Fibroblast of skin of abdomen (primary cell): ENCODE data around the gene SART1. TPM values are rescaled to one million over a fixed set of nuclear protein-coding genes. Genes with fewer than 3 reads are reported as not detected.

ENCODE experiments used
- DNase-seq: peaks from one replicate; pipeline ENCODE4 v3.0.0-alpha.2; 2013
- polyA plus RNA-seq, 2 experiments: library from polyadenylated mRNA; unstranded; fragments of 120-200 nt; gene quantifications; one replicate each; pipeline ENCODE4 v1.2.1, GENCODE V29; 2013; ENCODE audit not compliant: insufficient read length in 2 of 2

Gene SART1, protein sequence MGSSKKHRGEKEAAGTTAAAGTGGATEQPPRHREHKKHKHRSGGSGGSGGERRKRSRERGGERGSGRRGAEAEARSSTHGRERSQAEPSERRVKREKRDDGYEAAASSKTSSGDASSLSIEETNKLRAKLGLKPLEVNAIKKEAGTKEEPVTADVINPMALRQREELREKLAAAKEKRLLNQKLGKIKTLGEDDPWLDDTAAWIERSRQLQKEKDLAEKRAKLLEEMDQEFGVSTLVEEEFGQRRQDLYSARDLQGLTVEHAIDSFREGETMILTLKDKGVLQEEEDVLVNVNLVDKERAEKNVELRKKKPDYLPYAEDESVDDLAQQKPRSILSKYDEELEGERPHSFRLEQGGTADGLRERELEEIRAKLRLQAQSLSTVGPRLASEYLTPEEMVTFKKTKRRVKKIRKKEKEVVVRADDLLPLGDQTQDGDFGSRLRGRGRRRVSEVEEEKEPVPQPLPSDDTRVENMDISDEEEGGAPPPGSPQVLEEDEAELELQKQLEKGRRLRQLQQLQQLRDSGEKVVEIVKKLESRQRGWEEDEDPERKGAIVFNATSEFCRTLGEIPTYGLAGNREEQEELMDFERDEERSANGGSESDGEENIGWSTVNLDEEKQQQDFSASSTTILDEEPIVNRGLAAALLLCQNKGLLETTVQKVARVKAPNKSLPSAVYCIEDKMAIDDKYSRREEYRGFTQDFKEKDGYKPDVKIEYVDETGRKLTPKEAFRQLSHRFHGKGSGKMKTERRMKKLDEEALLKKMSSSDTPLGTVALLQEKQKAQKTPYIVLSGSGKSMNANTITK
- polyA plus RNA-seq (2013, experiment 1 of 2; ENCODE audit: insufficient read length), result 65.4 TPM
- 60.5 TPM for polyA plus RNA-seq (2013, experiment 2 of 2; ENCODE audit: insufficient read length)

GRCh38 chr11:65961267-65962140 is at the start of gene SART1:
TSS of gene SART1 (plus strand) at chr11:65961734. CDS start at chr11:65961781, 47 bp downstream.
- peak; percentile 99 for DNase-seq

- DNase-seq, result peak; percentile 66
Observed at GRCh38 chr11:65912845-65913244, 48.7 kb upstream of the SART1 start.

- no peak for DNase-seq
Observed at GRCh38 chr11:65915101-65915820, 46.3 kb upstream of the SART1 start.

GRCh38 chr11:65915821-65916251 is 45.7 kb upstream of the SART1 start:
- DNase-seq, result peak; percentile 98

DNA sequence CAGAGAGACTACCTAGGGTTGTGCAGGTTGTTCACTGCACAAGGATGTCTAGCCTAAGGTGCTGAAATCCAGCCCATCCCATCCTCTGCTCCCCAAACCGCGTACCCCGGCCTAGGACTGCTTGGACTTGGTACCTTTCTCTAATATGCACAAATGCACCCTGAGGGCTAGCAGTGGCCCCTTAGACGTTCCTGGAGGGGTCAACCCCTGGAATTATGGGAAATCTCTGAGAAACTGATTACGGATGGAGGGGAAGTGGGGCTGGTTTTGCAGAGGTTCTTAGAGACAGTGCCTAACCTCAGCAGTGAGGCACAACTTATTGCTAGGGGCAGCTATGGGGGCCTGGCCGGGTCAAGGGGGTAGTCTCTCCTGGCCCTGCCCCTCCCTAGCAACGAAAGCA is 45.1 kb upstream of the SART1 start:
- DNase-seq, result no peak

DNA sequence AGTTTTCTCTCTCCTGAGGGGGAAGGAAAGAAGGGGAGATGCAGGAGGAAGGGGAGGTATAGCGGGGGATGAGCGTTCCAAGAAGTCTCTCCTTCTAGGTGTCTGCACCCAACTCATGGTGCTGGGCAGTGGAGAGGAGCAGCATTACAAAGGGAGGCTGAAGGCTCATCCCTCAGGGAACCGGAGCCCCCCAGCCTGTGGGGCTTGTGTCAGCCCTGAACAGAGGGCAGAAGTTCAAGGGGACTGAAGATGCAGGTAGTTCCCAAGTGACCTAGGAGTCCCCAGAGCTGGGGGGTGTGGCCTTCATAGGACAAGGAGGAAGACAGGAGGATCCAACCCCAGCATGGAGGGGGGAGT is 44.5 kb upstream of the SART1 start:
- no peak for DNase-seq

GRCh38 chr11:65917434-65918210 is 43.9 kb upstream of the SART1 start:
- DNase-seq, result no peak

DNA sequence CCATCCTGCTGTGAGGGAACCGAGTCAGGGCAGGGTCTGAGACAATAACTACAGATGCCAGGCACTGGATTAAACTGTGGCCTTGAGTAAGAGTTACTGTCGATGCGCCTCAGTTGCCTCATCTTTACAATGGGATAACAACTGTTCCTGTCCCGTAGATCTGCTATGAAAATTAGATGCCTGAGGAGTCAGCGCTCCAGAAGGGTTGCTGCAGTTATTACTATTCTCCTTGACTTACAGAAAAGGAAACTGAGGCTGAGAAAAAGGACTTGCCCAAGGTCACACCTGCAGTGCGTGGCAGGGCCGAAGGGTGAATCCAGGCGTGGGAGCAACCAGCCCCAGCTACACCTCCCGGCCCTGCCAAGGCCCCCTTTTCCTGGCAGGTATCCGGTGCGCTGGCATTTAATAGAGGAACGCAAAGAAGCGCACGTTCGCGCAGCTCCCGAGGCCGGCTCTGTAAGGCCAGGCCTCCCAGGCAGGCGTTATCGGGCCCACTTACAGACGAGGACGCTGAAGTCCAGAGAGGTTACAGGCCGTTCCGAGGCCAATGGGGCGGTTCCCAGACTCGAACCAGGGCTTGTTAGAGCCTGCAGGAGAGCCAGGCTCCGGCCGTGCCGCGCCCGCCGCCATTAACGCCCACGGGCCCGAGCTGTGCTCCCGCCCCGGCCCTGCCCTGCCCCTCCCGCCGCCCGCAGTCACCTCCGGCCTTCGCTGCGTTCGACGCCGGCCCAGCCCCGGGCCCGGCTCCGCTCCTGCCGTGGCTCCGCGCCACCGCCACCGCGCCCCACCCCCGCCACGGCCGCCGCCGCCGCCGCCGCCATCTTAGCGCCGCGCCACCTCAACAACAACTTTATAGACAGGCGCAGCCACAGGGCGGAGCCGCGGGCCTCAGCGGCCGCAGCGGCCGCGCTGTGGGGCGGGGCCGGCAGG is 43.1 kb upstream of the SART1 start, which contains the start of gene C11orf68:
Gene C11orf68 (minus strand): TSS at position 852 of the 930 bp plus-strand sequence. CDS start 31 bp downstream, at position 821.
- DNase-seq, result no peak

GRCh38 chr11:65919141-65919572 is 42.4 kb upstream of the SART1 start, which contains the start of gene DRAP1:
TSS of gene DRAP1 (plus strand) at chr11:65919426. CDS start at chr11:65919502, 76 bp downstream.
- DNase-seq, result peak; percentile 99

DNA sequence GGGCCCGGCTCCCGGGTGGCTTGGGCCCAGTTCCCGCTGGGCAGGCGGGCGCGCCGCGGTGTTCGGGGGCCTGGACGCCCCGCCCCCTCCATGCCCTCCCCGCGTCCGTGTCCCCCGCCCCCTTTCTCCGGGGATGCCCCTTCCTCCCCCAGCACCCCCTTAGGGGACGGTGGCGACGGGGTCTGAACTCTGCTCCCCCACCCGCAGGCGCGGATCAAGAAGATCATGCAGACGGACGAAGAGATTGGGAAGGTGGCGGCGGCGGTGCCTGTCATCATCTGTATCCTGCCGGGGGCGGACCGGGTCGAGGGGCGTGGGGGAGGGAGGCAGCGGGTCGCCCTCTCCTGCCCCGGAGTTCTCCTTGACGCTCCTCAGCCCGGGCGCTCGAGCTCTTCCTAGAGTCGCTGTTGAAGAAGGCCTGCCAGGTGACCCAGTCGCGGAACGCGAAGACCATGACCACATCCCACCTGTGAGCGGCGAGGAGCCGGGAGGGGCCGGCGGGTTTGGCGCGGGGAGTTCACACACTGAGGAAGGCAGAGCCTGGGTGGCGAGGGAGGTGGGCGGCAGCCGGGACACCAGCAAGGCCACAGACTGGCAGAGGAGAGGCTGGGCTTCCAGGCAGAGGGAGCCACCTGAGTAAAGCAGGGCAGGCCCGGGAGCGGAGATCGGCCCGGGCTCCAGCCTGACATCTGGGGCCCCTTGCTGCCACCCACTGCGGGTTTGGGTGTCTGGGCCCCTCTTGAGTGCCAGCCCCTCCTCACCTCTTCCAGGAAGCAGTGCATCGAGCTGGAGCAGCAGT is 41.8 kb upstream of the SART1 start:
- DNase-seq, result no peak

DNA sequence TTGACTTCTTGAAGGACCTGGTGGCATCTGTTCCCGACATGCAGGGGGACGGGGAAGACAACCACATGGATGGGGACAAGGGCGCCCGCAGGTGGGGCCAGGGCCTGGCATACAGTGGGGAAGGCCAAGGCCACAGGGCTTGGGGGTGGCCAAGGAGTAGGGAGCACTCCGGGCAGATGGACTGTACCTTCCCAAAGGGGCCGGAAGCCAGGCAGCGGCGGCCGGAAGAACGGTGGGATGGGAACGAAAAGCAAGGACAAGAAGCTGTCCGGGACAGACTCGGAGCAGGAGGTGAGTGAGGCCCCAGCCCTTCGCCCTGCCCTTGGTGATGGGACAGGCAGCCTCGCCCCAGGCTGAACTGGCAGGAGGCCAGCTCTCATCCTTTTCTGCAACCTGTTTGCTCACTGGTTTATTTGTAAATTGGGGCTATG is 41.1 kb upstream of the SART1 start:
- DNase-seq, result no peak

DNA sequence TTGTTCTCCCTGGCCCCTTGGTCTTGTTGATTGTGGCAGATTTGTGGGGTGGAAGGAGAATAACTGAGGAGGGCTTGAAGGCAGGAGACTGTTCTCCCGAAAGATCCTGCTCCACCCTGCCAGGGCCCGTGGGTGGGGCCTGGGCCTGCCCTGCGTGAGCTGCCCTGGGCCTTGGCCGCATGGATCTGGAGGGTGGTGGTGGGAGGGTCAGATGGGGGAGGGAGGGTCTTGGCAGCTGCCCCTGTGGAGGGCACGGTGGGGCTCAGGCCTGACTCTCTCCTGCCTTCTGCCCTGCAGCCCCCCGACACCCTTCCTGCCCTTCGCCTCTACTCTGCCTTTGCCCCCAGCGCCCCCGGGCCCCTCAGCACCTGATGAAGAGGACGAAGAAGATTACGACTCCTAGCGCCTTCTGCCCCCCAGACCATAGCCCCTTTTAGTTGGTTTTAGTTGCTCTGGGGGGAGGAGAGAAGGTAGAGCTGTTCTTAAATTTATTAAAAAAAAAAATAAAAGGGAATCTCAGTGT is 40.4 kb upstream of the SART1 start:
- no peak for DNase-seq

DNA sequence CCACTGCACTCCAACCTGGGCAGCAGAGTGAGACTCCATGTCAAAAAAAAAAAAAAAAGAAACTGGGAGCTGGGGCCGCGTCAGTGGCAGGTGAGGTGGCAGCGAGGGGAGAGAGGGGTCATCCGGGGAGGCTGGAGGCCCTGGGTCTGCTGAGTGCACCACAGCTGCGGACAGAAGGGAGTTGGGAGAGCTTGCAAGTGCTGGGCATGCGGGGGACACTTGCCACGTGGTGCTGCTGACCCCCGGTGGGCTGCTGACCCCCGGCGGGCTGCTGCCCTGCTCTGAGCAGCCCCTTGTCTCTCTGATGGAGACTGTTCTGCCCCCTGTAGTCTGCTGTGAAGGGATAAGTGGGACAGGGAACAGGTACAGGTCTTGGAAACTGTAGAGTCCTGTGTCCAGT is 39.7 kb upstream of the SART1 start:
- no peak for DNase-seq

- DNase-seq, result no peak
Observed at GRCh38 chr11:65922565-65922964, 39.0 kb upstream of the SART1 start.

DNA sequence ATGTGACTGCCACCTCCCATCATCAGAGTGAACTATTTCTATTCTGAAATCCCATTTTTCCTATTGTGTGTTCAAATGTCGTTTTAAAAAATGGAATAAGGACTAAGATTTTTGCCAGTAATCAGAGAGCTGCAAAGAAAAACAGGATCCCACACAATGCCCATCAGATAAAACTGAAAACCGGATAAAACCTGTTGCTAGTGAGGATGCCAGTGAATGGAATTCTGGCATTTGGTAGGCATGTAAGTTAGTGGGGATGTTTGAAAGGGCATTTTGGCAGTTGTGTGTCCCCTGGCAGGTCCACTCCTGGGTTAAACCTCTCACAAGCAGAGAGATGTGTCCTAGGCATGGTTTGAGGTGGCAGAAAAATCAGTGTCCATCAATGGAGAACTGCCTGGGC is 36.1 kb upstream of the SART1 start:
- no peak for DNase-seq

DNA sequence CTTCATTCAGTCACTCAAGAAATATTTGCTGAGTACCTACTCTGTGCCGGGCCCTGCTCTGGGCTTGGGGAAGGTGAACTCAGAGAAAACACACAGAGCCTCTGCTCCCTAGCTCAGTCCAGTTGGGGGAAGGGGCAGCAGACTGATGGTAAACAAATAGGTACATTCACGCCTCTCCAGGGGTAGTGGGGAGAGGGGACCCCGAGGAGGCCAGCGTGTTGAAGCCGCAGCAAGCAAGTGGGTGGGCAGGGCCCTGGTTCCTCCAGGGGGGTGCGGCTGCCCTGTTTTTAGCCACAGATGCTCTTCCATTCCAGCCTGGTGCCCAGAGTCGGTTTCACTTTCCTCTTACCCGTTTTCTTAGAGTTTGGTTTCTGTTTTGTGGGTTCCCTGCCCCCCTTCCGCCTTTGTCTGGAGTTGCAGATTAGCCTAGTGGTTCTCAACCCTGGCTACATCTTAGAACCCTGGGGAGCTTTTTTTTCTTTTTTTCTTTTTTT is 33.6 kb upstream of the SART1 start:
- no peak for DNase-seq

DNA sequence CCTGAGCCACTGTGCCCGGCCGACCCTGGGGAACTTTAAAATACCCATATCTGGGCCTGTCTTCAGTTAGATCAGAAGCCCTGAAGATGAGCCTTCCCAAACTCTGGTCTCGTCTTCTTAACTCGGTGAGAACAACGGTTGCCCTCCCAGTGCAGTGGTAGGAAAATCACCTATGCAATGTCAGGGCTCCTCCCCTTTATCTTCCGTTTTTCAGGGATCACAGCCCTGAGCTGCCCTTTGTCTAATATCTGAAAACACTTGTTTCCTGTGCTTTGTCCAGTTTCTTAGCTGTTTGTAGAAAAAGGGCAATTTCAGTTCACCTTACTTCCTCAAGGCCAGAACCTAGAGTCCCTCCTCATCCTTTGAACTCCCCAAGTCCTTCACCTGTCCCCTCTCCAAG is 32.9 kb upstream of the SART1 start:
- no peak for DNase-seq
